ENCODE measurements around the gene RFX1.
"Not testable (repeated sequence)": the region's sequence is repeated elsewhere in the genome, so short reads cannot be mapped to it uniquely, and the experiment has no call there.

Gene RFX1

GRCh38 chr19:13978351-13979243 is 27.5 kb downstream of the RFX1 start:
- DNase-seq: no peak

- DNase-seq: no peak
Measured at GRCh38 chr19:13977803-13978202, 28.3 kb downstream of the RFX1 start.

DNA sequence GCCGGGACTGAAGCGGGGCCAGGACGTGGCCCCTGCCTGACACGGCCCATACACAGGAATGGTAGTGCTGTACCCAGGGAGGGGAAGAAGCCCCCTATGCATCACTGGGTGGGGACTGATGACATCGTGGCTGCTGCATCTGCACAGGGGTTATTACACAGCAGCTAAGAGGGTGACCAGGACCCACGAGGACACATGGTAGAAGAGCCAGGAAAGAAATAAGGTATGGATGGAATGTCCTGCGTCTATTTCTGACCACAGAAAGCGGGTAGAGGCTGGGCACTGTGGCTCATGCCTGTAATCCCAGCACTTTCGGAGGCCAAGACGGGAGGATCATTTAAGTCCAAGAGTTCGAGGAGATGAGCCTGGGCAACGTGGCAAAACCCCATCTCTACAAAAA is 29.7 kb downstream of the RFX1 start:
- DNase-seq: no peak

- DNase-seq: no peak
Measured at GRCh38 chr19:13975870-13976269, 30.2 kb downstream of the RFX1 start.

DNA sequence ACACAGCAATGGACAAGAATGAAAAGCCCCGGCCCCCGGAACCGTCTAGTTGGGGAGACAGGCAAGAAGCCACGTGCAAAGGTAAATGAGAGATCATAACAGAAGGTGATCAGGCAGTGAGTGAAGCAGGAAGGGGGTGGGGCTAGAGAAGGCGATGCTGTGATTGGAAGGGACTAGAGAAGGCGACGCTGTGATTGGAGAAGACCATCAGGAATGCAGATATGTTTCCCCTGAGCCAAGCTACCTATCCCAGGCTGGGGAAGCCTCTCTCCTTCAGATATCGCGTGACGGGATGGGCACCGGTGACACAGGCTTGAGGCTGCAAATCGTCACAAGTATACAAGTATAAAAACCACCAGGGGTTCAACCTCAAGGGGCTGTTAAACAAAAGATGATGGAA is 32.0 kb downstream of the RFX1 start:
- peak; percentile 32 to 45 for DNase-seq

GRCh38 chr19:13973479-13973878 is 32.6 kb downstream of the RFX1 start:
- DNase-seq: not testable (repeated sequence)

DNA sequence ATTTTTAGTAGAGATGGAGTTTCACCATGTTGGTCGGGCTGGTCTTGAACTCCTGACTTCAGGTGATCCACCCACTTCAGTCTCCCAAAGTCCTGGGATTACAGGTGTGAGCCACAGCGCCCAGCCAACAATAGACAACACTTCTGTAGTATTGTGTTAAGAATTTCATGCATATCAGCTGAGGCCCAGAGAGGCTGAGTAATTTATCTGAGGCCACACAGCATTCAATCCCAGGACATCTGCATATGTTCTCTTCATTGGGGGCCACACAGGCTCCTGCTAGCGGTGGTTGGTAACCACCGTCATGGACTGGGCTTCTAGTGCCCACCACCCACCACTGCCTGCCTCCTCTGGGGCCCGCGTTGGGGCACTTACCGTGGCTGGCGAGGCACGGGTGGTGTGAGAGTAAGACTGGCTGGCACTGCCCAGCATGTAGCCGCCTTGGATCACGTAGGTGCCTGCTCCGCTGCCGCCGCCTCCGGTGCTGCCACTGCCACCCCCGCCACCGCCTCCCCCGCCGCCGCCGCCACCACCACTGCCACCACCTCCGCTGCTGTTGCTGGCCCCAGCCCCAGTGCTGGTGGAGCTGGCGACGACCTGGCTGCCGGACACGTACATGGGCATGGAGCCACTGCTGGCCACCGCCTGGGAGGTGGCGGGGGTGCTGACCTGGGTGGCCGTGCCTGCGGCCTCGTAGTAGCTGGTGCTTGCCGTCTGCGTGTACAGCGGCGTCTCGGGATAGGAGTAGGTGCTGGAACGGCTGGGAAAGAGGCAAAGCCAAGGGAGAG is 33.6 kb downstream of the RFX1 start:
- DNase-seq: no peak

- DNase-seq: not testable (repeated sequence)
Measured at GRCh38 chr19:13971868-13972267, 34.3 kb downstream of the RFX1 start.

DNA sequence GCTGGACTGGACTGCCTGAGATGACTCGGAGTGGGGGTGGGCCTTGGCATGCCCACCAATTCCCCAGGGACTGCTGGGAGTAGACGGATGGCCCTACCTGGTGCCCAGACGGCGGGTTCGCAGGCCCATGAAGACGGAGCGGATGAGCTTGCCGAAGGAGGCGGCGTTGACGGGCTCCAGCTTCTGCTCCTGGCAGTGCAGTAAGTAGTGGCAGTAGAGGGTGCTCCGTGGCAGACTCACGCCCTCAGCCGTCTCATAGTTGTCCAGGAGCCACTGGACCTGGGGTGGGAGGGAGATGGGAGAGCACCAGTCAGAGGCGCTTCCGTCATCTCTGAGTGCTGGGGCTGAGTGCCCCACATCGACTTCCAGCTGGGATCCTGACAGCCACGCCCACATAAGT is 36.2 kb downstream of the RFX1 start:
- no peak for DNase-seq

DNA sequence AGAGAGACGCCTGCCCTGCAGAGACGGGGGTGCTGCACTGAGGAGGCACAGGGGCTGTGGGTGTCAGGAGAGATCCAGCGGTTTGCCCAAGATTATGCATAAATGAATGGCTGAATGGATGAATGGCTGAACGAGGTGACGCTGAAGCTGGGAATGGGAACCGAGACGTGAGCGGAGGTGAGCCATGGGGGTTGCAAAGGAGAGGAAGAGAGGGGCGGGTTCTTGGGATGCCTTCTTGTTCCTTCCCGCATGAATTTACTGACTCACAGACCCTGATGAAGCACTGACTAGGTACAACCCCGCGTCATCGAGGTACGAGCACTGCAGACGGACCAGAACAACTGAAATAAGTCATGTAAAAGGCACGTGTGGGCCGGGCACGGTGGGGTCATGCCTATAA is 37.1 kb downstream of the RFX1 start:
- DNase-seq: no peak

- no peak for DNase-seq
Measured at GRCh38 chr19:13968383-13968935, 37.7 kb downstream of the RFX1 start.

DNA sequence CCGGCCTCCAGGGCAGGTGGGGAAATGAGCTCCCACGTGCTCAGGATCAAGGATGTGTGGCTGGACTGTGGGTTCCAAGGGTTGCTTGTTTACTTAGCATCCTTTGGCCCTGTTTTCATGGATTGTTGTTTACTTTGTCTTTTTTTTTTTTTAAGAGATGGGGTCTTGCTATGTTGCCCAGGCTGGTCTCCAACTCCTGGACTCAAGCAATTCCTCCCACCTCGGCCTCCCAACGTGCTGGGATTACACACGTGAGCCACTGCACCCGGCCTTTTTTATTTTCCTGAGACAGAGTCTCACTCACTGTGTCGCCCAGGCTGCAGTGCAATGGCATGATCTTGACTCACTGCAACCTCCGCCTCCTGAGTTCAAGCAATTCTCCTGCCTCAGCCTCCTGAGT is 38.9 kb downstream of the RFX1 start:
- DNase-seq: not testable (repeated sequence)

DNA sequence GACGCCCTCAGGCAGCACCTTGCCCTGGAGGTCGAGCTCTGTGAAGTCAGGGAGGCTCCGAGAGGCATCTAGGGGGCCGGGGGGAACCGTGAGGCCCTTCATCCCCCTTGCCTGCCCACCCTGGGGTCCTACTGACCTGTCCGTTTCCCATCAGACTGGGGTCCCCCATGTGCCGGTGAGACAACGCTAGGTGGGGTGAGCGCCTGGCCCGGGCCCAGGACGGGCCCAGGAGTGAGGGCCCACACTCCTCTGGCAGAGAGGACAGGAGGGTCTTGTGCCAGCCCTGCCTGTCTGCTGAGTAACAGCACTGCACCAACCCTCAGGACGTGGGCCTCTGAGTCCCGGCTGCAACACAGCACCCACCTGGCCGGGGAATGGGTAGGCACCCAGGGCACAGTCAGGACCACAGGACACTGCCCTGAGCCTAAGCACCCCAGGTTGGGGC is 39.4 kb downstream of the RFX1 start:
- DNase-seq: no peak

DNA sequence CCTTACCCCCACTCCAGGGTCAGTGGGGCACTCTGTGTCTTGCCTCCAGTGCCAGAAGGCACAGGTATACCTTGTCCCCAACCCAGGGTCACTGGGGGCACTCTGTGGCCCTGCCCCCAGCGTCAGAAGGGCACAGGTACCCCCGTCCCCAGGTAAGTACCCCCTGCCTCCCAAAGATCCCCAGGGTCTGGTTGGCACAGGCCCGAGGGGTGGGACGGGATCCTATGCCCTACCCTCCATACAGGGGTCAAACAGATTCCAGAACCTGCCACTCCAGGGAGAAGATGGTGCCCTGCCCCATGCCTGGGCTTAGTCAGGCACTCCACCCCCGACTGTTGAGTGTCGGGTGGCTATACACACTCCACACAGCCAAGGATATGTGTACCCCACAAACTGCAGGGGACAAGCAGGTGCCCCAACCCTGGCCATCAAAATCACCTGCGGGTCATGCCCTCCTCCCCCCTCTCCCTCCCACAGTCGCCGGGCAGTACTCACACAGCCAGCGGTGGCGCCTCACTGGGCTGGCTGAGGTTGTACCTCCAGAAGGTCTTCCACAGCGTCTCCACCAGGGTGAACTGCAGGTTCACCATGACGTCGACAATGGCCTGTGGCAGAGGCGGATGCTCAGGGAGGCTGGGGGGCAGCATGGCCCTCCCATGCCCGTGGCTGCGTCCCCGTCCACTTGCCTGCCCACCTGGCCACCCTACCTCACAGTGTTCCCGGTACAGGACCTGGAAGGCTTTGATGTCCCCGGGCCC is 40.0 kb downstream of the RFX1 start:
- no peak for DNase-seq

DNA sequence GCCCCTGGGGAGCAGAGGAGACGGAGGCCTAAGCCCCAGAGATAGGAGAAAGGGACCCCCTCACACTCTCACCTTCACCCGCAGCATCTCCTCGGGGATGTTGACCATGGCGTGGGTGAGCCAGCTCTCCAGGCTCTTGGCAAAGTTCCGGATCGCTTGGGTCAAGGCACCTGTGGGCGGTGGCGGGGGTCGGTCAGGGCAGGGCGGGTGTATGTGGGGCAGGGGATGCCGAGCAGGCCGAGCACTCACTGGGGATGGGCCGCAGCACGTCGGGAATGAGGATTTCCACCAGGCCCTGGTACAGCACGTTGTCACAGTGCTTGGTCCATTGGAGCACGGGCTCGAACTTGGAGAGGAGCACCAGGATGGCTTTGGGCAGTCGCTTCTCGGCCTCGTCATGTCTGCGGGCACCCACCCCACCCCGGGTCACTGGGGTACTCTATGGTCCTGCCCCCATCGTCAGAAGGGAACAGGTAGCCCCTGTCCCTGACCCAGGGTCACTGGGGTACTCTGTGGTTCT is 40.7 kb downstream of the RFX1 start:
- DNase-seq: no peak

GRCh38 chr19:13964776-13965175 is 41.3 kb downstream of the RFX1 start:
- DNase-seq: no peak

DNA sequence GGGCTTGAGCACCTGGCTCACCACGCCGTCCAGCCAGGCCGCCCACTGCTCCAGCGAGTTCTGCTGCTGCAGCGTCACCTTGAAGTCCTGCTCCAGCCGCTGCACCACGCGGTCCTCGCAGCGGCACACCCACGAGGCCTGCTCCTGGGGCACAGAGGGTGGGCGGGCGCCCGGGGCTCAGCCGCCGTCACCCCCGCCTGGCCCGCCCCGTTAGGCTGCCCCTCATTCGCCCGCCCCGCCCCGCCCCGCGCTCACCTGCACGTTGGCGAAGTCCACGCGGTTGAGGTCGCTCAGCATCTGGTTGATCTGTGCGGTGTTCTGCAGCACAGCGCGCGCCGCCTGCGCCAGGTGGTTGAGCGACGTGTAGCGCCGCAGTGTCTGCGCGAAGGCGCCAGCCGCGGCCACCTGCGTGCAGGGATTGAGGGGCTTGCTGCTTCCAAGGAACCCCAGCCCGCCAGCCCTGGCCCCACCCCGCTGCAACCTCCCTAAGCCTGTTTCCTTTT is 42.5 kb downstream of the RFX1 start:
- no peak for DNase-seq

DNA sequence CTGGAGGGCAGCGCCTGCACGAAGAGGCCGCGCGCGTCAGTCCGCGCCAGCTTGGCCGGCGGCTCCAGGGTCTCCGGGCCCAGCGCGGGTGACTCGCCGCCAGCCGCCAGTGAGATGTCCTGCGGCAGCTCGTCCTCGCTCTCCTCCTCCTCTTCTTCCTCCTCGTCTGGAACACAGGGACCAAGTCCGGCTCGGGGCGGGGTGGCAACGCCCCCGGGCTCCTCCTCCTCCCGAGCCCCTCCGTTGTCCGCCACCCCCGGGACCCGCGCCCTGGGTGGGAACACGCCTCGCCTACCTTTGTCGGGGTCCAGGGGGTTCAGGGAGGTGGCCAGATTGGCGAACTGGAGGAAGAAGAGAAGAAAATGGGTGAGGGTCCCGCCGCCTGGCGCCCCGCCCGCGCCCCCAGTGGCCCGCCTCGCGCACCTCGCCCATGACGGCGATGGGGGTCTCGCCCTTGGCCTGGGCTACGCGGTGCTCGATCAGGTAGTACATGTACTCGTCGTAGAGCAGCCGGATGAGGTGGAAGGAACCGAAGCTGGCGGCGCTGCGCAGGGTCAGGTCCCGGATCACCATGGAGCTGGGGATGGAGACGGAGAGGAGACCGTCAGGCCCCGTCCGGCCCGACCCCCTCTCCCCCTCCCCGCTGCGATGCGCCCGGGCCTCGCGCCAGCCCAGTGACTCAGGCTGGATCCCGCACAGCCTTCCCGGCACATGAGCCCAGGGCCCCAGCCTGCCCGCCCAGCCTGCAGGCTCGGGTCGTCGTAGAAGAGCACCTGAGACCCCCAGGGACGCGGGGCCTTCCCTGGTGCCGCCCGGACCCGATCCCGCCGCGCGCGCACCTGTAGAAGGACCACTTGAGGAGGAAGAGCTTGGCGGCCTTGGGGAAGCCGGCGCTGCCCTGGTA is 43.2 kb downstream of the RFX1 start:
- DNase-seq: no peak

DNA sequence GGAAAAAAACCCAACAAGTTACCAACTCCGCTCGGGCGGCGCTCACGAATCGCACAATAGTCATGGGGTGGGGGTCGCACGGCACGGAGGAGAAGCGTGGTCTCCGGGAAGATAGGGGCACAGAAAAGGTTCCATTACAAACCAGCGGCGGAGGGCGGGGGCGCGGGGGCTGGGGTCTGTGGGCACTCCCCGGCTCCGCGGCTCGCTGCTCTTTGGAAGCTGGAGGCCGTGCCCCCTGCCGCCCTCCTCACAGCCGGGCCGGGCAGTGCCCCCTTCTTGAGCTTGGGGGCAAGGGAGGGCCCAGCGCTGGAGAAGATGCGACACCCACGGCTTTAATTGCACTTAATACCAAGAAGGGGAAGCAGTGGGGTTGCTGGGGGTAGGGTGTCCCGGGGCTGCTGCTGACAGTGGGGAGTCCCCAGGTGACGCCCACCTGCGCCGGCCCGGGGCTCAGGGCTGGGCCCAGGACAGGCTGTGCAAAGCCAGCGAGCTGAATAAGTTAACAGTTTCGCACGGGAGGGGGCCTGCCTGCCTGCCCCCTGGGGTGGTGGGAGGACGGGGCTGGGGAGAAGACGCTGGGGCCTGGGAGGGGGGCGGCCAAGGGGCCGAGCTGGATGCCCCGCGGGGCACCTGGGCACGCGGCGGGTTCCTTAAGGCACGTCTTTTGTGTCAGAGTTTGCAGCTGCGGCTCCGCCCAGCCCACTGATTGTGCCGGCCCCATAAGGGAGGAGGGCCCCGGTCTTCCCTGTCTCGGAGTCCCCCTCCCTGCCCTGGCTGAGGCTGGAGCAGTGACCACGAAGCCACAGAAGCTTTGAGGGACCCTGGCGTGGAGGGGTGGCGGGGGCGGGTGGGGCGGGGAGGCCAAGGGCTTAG is 44.1 kb downstream of the RFX1 start:
- DNase-seq: no peak

Data from activated CD4-positive, alpha-beta T cell treated with anti-CD3 and anti-CD28 coated beads, Interleukin-2, amount 50 U/mL, for 4 hours (primary cell).